ENCODE data around the gene TBX1.
A peak's percentile ranks its signal among the peaks of the same experiment; 100 is the strongest.

TBX1 gene

DNA sequence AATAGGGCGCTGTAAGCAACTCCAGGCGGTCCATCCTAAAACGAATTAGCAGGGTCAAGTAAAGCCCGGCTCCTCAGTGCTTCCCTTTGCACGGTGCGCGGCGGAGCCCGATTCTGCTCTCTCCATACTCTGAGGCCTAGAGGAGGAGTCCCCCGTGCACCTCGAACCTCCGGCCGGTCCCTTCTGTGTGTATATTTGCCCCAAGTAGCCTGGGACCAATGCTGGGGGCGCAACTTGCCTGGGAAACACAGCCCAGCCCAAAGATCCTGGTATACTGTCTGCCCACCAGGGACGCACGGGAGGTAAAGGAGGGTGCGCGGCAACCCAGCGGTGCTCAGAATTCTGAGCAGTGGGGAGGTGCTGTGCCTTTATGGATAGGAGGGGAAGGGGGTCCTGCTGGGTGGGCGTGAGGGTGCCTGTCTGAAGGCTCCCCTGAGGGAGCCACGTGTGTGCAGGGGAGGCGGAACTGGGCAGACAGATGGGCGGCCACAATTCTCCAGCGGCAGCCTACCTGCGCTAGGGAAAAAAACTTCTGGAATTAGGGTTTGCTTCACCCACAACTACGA lies 4.8 kb upstream of the TBX1 start:
- no peak for DNase-seq

DNA sequence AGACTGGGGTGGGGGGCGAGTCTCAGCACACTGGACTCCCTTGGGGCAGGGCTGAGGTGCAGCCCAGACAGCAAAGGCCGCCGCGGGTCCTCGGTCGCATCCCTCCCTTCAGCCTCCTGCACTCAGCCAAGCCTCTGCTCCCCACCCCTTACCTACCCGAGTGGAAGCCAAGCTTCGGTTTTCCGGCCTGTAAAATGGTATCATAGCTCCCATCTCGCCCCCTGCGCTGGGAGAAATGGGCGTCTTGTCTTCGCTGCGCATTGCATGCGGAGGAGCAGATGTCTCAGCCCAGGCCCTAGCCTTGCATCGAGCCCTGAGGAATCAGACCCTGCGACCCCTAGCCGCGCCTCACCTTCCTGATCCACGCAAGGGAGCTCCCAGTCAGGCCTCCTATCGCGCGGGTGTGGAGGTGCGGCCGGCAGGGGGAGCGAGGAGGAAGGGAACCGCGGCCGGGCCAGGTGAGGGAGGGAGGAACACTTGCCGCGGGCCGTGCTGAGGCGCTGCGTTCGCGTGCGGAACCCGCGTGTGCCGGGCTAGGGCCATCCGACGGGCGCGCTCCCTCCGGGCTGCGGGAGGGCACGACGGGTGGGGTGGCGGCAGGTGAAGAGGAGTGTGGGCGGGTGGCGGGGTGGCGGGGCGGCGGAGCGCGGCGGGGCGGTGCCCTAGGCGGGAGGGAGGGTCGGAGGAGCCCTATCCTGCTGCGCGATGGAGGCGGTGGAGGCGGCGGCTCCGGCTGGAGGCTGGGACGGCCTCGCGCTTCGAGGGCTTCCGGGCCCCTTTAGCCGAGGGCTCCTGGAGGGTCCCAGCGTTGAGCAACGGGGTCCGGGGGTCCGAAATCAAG lies 4.1 kb upstream of the TBX1 start:
- DNase-seq = peak; percentile 14

DNA sequence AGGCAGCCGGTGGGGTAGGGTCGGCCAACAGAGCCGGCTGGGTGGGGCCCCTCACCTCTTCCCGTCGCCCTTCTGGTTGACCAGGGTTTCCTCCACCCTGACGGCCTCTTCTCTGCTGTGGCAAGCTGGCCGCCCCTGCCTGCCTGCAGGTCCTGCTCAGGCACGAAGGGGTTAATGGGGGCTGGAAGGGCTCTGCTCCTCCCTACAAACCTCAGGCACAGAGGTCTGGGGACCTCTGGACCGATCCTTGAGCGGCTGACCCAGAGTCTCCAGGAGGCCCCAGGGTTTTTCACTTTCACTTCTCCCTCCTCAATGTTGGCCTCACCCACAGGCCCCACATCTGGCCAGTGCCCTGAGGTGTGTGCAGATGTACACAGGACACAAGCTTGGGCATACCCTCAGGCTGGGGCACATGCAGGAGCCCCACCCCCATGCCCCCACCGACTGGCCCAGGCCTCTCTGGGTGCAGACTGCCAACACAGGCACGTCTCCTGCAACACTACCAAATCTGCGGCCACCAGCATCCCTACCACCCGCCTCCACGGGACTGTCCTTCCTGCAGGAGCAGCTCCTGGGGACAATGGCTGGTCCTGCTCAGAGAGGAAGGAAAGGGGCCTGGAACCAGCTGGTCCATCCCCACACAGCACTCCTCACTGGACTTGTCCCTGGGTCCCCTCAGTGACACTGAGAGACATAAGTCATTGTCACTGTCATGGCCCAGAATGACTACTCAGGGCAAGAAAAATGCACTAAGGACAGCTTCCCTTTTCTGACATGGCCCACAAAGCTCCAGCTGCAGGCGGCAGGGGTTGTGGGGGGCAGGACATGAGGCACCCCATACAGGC lies 3.2 kb upstream of the TBX1 start:
- no peak for DNase-seq

DNA sequence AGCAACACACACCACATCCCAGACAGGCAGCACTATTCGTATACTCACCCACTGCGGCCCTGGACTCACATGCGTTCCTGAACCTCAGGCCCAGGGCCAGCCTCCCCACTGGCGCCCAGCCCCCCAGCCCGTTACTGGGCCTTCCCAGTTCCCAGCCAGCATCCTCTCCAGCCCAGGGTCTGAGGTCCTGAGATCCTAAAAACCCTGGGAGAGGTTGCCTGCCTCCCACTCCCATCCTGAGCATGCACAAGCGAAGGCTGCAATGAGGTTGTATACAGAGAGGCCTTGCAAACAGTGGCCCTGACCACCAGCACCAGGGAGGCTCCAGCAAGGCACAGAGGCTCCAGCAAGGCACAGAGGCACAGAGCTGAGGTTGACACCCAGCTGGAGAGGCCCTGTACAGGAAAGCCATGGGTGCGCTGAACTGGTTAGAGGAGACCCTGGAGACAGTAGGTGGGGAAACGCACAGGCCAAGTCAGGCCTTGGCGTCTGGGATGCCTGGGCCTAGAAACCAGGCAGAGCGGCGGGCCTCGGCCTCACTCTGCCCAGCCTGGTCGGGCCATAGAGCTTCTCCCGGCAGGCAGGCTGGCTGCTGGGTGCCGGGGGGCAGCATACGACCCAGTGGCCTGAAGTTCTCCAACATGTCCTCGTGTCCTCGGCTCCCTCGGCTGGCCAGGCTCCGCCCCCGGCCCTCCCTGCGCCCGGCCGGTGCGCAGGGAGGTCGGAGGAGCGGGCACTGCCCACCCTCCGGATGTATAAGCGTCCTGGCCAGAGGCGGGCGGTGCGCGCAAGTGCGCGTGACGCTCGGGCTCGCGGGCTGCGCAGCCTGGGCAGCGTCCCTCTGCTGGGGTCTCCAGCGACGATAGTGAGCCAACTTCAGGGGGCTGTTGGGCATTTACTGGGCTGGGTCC lies 2.3 kb upstream of the TBX1 start:
- DNase-seq = no peak

DNA sequence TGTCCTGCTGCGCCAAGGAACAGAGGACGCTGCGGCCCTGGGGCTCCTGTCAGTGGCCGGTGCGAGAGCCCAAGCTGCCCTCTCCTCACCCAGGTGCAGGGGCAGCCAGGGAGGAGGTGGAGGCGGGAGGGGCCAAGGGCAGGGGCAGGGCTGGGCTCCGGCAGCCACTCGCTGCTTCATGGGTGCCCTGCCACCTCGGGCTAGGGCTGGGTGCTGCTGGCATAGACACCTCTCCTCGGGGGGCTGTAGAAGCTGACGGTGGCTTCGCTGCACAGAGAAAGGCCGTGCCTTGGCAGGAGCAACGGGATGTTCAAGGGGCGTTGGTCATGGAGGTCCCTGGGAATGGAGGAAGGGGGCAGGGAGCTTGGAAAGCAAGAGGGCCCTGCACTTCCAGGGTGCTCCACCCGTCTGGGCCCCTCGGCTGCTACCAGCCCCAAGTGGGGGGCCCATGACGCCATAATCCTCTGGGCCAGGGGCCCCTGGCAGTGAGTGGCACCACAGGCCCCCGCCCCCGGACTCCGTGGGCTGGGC lies 1.6 kb upstream of the TBX1 start:
- DNase-seq = no peak

DNA sequence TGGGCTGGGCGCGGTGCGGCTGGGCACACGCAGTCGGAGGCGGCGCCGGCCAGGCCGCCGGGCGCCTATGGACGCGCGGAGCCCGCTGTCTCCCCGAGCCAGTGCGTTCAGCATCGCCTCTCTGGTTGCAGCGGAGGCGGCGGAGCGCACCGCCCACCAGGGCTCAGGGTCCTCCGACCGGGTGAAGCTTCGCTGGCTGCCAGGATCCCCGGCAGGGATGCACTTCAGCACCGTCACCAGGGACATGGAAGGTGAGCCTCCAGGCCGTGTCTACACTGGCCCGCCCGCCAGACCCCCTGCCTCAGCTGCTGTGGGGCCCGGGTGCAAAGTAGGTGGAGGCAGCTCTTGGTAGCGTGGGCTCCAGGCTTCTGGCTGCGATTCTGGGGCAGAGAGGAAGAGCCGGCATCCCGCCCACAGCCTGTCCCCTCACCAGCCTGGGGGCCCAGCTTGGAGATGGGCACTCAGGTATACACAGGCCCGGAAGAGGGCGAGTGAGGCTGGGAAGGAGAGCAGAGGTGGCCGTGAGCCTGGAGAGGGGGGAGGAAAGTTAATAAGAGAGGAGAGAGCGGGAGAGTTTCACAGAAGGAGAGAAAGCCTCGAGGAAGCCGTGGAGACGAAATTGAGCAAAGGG lies 1.0 kb upstream of the TBX1 start:
- no peak for DNase-seq

DNA sequence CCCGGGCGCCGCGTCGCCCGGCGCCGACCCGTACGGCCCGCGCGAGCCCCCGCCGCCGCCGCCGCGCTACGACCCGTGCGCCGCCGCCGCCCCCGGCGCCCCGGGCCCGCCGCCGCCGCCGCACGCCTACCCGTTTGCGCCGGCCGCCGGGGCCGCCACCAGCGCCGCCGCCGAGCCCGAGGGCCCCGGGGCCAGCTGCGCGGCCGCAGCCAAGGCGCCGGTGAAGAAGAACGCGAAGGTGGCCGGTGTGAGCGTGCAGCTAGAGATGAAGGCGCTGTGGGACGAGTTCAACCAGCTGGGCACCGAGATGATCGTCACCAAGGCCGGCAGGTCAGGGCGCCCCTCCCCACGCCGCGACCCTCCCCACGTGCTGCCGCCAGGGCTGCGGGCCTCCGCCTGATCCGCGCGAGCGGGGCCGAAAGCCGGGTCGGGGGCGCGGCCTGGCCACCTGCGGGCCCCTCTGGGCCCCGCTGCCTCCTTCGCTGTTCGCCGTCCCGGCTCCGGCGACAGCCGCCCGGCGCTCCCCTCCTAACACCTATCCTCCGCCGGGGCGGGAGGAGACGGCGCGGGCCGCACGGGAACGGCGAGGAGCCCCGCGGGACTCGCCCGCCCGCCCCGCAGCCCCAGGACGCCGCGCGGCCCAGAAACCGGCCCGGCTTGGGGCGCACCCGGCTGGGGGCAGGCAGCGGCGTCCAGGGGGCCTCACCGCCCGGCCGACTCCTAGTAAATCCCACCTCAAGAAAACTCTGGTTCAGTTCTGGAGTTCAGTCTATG lies 560 bp downstream of the TBX1 start:
- no peak for DNase-seq

DNA sequence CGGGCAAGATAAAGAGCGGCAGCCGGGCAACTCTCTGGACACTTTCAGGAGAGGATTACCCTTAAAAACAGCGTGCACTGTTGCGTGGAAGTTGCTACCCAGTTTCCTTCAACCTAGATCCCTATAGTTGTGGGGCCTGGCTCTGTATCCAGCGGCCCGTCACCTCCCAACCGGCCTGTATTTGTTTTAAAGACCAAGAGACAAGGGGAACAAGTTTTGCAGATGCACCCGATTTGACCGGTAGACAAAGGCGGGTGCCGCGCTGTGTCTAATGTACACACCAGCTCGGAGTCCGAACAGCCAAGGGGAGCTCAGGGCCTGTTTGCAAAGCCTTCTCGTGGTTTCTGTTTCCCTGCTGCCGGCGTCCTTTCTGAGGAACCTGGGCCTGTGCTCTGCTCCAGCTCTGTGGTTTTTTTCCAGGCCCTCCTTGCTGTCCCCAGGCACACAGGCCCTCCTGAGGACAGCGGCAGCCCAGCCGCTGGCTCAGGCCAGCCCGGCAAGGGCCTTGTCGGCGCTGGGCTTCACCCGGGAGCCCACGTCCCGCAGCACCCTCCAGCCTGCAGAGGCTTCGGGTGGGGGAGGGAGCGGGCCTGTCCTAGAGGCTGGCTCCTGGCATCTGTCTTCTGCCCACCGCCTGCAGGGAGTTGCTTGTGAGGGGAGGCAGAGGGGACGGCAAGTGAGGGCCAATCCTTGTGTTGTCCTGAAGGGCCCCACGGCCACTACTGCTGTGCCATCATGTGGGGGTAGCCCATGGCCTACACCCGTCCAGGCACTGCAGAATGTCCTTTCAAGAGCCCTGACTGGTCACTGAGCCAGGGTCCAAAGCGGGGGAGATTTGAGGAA lies 1.4 kb downstream of the TBX1 start:
- DNase-seq = no peak

DNA sequence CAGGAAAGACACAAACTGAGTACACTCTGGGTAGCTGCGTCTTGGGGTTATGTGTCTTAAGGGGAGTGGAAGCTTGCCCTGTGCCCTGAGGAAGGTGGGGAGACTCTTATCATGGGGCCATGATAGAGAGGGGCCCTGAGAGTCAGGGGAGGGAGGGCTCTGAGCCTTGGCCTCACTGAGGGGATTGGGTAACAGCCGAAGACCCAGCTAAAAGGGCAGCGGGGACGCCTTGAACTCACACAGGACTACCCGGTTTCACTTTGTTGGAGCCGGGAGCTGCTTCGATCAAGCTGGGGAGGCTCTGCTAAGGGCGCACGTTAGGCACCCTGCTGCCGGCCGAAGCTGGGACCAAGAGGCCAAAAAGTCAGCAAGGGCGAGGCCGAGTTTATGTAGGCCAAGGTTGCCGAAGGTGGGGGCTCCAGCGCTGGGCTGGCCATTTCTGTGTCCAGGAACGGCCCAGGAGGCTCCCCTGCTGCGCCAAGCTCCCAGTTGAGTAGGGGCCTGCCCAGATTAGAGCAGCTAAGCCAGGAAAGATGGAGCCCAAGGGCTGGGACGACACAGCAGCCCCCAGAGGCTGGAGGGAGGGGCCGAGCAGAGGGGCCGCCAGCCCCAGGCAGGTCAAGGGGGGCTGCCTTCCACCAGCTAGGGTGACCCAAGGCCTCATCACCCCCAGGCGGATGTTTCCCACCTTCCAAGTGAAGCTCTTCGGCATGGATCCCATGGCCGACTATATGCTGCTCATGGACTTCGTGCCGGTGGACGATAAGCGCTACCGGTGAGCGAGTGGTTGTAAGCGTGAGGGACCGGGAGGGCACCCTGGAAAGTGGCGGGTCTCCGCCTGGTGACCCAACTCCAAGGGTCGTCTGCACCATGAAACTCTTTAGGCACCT lies 2.2 kb downstream of the TBX1 start:
- DNase-seq = no peak

DNA sequence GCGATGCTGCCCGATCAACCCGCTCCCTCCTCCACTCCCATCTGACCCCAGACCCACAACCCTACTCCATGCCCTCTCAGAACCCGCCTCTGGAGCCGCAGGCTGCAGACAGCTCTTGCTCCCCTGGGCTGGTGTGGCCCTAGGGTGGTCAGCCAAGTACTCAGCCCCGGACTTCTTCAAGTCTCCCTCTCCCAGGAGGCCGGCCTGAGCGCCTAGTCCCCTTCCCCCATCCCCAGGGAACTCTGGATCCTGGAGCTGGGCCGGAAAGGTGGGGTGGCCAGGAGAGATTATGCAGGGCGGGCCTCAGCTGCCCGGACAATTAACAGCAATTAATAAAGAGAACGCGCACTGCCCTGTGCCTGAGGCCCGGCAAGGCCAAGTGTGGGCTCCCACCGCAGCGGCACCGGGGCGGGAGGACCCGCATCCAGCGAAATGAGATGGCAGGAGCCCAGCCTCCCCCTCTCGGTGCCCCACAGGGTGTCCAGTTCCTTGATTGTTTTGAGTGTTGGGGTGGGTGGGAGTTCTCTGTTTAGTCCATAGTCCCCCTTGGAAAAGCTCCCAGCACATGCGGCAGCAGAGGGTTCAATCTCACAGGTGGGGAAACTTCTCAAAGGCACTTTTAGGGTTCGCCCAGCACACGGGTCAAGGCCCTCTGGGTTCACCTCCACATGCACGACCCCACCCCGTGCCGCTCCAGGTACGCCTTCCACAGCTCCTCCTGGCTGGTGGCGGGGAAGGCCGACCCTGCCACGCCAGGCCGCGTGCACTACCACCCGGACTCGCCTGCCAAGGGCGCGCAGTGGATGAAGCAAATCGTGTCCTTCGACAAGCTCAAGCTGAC lies 3.1 kb downstream of the TBX1 start:
- no peak for DNase-seq

DNA sequence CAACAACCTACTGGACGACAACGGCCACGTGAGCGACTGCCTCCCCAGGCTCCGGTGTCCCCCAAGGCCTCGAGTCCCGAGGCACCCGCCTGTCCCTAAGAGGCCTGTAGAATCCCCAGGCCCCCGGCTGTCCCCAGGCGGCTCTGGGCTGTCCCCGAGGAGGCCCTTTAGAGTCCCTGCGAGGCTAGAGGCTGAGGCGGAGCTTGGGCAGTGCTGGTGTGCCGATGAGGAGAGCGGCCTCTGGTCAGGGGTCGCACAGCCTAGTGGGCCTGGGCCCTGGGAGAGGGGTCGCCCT lies 3.7 kb downstream of the TBX1 start:
- no peak for DNase-seq

DNA sequence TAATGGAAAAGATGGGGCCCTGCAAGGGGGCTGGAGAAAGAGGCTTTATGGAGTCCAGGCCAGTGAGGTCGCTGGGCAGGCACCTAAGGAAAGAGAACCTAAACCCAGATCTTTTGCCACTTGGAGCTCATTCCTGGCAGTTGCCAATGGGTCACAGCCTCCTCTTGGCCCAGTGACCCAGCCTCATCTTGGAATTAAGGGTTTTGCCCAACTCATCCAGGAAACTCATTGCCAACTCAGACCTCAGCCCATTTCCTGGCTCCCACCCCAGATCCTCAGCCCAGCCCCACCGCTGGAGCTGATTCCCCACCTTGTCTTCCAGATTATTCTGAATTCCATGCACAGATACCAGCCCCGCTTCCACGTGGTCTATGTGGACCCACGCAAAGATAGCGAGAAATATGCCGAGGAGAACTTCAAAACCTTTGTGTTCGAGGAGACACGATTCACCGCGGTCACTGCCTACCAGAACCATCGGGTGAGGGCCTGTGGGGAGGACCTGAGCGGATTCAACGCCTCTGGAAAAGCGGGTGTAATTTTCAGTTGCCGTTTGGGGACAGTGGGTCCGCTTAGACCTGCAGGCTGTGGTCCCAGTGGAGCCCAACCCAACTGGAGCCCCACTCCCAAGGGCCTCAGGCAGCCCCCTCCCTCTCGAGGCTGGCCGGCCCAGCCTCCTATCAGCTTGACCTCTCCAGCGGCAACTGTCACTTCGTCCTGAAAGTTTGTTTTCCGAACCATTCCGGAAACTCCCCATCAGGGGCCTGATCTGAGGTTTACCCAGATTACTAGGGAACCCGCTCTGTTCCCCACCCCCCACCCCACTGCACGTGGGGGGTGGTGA lies 4.3 kb downstream of the TBX1 start:
- no peak for DNase-seq

DNA sequence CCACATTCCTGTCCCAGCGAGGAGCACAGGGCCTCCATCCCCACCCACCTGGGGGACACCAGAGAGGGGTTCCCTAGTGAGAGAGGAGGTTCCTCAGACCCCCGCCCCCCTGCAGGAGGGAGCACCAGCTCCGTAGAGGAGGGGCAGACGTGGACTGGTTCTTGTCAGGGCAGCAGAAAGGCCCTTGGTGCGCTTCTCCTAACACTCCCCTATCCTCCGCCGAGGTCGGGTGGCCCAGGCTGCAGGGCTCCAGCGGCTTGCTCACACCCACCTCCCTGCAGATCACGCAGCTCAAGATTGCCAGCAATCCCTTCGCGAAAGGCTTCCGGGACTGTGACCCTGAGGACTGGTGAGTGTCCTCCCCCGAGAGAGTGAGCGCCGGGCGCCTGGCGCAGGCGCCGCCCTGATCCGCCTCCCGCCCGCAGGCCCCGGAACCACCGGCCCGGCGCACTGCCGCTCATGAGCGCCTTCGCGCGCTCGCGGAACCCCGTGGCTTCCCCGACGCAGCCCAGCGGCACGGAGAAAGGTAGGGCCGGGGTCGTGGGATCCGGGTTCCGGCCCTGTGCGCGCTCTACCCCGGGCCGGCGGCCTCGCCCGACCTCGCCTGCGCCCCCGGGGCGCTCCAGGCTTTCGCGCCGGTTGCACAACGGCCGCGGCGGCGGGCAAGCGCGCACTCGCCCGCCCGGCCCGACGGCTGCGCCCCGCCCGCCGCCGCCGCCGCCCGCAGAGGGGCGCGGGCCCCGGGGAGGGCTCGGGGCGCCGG lies 5.1 kb downstream of the TBX1 start:
- DNase-seq = no peak

DNA sequence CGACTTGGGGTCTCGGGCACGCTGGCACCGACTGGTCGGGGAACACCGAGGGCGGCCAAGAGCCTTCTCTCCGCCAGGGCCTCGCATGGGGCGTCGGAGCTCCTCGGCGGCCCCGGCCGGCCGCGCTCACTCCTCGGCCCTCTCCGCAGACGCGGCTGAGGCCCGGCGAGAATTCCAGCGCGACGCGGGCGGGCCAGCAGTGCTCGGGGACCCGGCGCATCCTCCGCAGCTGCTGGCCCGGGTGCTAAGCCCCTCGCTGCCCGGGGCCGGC lies 5.6 kb downstream of the TBX1 start:
- DNase-seq = no peak

DNA sequence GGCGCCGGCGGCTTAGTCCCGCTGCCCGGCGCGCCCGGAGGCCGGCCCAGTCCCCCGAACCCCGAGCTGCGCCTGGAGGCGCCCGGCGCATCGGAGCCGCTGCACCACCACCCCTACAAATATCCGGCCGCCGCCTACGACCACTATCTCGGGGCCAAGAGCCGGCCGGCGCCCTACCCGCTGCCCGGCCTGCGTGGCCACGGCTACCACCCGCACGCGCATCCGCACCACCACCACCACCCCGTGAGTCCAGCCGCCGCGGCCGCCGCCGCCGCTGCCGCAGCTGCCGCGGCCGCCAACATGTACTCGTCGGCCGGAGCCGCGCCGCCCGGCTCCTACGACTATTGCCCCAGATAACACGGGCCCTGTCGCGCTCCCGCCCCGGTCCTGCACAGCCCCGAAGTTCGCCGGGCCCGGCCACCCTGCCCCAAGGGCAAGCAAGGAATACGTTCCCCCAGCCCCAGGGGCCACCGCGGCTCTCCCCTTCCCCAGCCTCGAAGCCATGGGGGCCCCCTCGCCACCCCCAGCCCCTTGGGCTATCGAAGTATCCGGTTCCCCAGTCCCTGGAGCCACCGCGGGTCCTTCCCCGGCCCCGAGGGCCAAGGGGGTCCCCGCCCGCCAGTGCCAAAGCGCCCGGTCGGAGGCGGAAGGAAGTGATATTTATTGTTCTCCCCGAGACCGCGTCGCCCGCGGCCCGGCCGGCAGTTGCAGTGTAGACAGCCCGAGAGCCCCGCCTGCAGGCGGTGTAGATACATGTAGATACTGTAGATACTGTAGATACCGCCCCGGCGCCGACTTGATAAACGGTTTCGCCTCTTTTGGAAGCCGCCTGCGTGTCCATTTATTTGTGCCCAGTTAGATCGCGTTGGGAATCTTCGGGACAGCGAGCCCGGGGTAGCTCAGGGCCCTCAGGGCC lies 6.2 kb downstream of the TBX1 start:
- no peak for DNase-seq

All from NCI-H1092 (cell line).